Activated naive CD8-positive, alpha-beta T cell treated with anti-CD3 and anti-CD28 coated beads, Interleukin-2, amount 50 U/mL, for 24 hours (primary cell): ENCODE results near the gene MCMBP.

Experiments
- ATAC-seq: fragments of 150-1000 bp; cut with Tn5 transposase; one replicate; pipeline ENCODE4 v1.10.0; 2021
- DNase-seq: peaks from one replicate; pipeline ENCODE4 v3.0.0; 2021
- H3K27ac Mint-ChIP-seq: one replicate; pipeline ENCODE4 v1.8.0; 2021; ENCODE audit warnings: mild to moderate bottlenecking, mixed read lengths
- H3K27me3 Mint-ChIP-seq: one replicate; pipeline ENCODE4 v1.8.0; 2021; ENCODE audit warnings: mixed read lengths
- H3K36me3 Mint-ChIP-seq: one replicate; pipeline ENCODE4 v1.8.0; 2021; ENCODE audit warnings: low read depth, mixed read lengths
- H3K4me1 Mint-ChIP-seq: one replicate; pipeline ENCODE4 v1.8.0; 2021; ENCODE audit warnings: mixed read lengths
- H3K4me3 Mint-ChIP-seq: one replicate; pipeline ENCODE4 v1.8.0; 2021; ENCODE audit warnings: mild to moderate bottlenecking, moderate library complexity, mixed read lengths
- H3K9me3 Mint-ChIP-seq: one replicate; pipeline ENCODE4 v1.8.0; 2021; ENCODE audit warnings: mixed read lengths

MCMBP gene

DNA sequence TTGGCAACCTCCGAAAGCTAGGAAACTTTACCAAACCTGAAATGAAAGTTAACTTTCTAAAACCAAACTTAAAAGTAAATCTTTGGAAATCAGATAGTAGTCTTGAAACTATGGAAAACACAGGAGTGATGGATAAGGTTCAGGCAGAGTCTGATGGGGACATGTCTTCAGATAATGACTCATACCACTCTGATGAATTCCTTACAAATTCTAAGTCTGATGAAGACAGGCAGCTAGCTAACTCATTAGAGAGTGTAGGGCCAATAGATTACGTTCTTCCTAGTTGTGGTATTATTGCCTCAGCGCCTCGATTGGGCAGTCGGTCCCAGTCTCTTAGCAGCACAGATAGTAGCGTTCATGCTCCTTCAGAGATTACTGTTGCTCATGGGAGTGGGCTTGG is 45.9 kb downstream of the MCMBP start:
- peaks cover 59% of the 10 kb centered on the region for H3K36me3 Mint-ChIP-seq
- no peaks in the 10 kb centered on the region for H3K4me1 Mint-ChIP-seq
- no peak overlapping the region for H3K27ac Mint-ChIP-seq
- no peaks in the 10 kb centered on the region for H3K27me3 Mint-ChIP-seq
- ATAC-seq (no peak), DNase-seq (no peak)
- no peaks in the 10 kb centered on the region for H3K9me3 Mint-ChIP-seq
- H3K4me3 Mint-ChIP-seq: no peak overlapping the region

DNA sequence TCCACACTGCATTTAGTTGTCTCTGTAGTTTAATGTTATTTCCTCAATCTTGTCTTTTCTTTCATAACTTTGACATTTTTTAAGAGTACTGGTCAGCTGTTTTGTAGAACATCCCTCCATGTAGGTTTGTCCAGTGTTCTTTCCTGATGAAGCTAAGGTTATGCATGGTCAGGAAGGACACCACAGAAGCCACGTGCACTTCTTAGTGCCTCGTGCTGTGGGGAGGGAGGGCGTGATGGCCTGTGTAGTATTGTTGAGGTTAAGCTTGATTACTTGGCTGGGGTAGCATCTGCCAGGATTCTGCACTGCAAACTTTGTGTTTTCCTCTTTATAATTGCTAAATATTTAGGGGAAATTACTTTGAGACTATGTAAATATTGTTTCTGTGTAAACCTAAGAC is 48.3 kb downstream of the MCMBP start:
- ATAC-seq: no peak
- H3K9me3 Mint-ChIP-seq: no peaks in the 10 kb centered on the region
- no peak for DNase-seq
- no peaks in the 10 kb centered on the region for H3K4me1 Mint-ChIP-seq
- H3K27me3 Mint-ChIP-seq: no peaks in the 10 kb centered on the region
- no peak overlapping the region for H3K27ac Mint-ChIP-seq
- no peak overlapping the region for H3K4me3 Mint-ChIP-seq
- H3K36me3 Mint-ChIP-seq: peaks cover 43% of the 10 kb centered on the region

- Mint-ChIP-seq H3K4me1 (no peaks in the 10 kb centered on the region), H3K9me3 (no peaks in the 10 kb centered on the region), H3K4me3 (no peak overlapping the region), H3K27me3 (no peaks in the 10 kb centered on the region), H3K27ac (no peak overlapping the region), H3K36me3 (peaks cover 25% of the 10 kb centered on the region)
- DNase-seq (no peak), ATAC-seq (no peak)
Observed at GRCh38 chr10:119821182-119821581, 51.5 kb downstream of the MCMBP start.

GRCh38 chr10:119818889-119819270 is 53.8 kb downstream of the MCMBP start:
- H3K36me3 Mint-ChIP-seq: peaks cover 29% of the 10 kb centered on the region
- H3K4me1 Mint-ChIP-seq: no peaks in the 10 kb centered on the region
- DNase-seq: no peak
- H3K27me3 Mint-ChIP-seq: no peaks in the 10 kb centered on the region
- H3K4me3 Mint-ChIP-seq: no peak overlapping the region
- ATAC-seq: no peak
- H3K27ac Mint-ChIP-seq: no peak overlapping the region
- H3K9me3 Mint-ChIP-seq: no peaks in the 10 kb centered on the region

DNA sequence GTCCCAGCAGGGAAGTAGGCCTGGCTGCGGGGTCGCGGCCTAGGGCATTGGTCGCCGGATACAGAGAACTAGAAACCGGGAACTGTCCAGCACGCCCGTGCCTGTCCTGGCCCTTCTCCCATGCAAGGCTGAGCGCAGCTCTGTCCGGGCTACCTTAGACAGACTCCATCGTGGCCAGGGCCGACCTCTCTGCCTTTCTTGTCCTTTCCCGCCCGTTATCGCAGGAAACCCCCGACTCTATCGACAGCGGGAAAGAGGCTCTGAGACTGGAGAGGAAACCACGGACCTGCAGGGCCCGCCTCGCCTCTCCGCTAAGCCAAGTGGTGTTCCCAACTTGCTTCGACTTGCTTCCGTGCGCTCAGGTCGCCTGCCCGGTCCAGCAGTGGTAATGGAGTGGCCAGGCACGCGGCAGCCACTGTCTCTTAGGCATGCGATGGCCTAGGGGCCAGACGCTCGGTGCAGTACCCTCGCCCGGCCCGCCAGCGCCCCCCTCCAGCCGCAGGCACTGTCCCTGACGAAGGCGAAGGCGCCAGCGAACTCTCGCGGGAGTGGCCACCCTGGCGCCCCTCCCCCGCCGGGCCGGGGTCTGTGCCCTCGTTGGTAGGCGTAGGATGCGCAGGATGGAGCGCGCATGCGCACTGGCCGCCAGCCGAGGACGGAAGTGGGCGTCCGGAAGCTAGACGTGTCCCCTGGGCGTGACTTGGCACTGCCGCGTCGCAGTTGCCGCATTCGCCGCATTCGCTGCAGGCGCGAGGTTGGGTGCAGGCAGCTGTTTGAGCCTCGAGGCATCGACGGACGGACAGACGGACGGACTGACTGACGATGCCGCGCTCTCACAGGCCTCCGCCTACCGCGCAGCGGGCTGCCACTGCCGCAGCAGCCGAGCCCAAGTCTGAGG is 54.4 kb downstream of the MCMBP start:
- Mint-ChIP-seq H3K27ac (no peak overlapping the region), H3K36me3 (peaks cover 26% of the 10 kb centered on the region), H3K4me1 (no peaks in the 10 kb centered on the region), H3K9me3 (no peaks in the 10 kb centered on the region), H3K4me3 (no peak overlapping the region), H3K27me3 (no peaks in the 10 kb centered on the region)
- no peak for ATAC-seq
- no peak for DNase-seq

GRCh38 chr10:119815671-119816070 is 57.0 kb downstream of the MCMBP start:
- no peaks in the 10 kb centered on the region for H3K4me1 Mint-ChIP-seq
- ATAC-seq: no peak
- H3K36me3 Mint-ChIP-seq: peaks cover 23% of the 10 kb centered on the region
- no peak overlapping the region for H3K4me3 Mint-ChIP-seq
- no peak for DNase-seq
- H3K27me3 Mint-ChIP-seq: no peaks in the 10 kb centered on the region
- H3K27ac Mint-ChIP-seq: no peak overlapping the region
- H3K9me3 Mint-ChIP-seq: no peaks in the 10 kb centered on the region

GRCh38 chr10:119812684-119813083 is 60.0 kb downstream of the MCMBP start:
- DNase-seq (no peak), ATAC-seq (no peak)
- Mint-ChIP-seq H3K36me3 (peaks cover 21% of the 10 kb centered on the region), H3K27me3 (no peaks in the 10 kb centered on the region), H3K9me3 (no peaks in the 10 kb centered on the region), H3K4me3 (no peak overlapping the region), H3K4me1 (peaks cover 3% of the 10 kb centered on the region), H3K27ac (no peak overlapping the region)

DNA sequence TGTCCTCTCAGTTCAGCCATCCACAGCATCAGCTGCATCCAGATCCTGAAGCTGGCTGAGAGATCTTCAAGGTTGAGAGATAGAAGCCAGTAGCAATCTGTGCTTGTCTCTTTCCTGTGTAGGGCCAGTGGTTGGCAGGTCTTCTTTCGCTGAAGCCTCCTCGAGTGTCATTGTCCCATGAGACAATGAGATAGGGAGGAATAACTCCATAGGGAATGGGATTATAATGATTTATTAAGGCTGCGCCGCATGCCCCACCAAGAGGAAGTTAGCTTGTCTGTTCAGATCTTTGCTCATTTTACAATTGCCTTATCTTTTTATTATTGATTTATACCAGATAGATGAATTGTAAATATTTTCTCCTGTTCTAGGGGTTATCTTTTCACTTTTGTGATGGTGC is 61.5 kb downstream of the MCMBP start:
- no peaks in the 10 kb centered on the region for H3K9me3 Mint-ChIP-seq
- peaks cover 3% of the 10 kb centered on the region for H3K4me1 Mint-ChIP-seq
- H3K27ac Mint-ChIP-seq: no peak overlapping the region
- DNase-seq: no peak
- no peaks in the 10 kb centered on the region for H3K27me3 Mint-ChIP-seq
- no peak overlapping the region for H3K4me3 Mint-ChIP-seq
- H3K36me3 Mint-ChIP-seq: peaks cover 18% of the 10 kb centered on the region
- ATAC-seq: no peak

DNA sequence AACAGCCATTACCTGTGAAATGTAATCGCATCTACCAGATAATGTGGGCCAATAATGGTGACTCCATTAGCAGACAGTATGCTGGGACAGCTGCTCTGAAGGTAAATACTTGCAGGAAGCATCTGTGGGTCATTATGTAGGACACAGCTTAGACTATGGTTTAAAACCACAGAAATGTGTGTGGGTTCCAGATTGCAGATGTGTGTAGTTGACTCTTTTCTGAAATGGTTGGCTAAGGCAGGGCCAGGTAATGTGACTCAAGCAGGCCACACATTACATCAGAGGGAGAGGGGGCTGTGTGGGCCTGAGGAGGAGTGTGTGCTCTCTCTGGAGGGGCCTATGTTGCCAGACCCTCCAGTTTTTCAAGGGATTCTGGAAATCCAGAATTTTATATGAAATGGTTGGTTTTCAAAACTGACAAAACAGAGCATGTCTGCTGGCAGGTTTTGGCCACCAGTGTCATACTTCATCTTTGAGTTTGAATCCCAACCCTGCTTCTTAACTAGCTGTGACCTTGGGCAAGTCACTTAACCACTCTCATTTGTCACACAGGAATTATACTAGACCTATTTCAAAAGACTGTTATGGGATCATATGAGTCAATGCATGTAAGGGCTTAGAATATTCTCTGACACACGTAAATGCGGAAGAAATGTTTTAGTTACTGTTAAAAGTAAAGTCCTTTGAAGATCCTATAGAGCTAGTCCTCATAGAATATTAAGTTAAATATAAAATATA is 64.5 kb downstream of the MCMBP start:
- H3K9me3 Mint-ChIP-seq: no peaks in the 10 kb centered on the region
- no peaks in the 10 kb centered on the region for H3K27me3 Mint-ChIP-seq
- peaks cover 17% of the 10 kb centered on the region for H3K36me3 Mint-ChIP-seq
- ATAC-seq (peak; percentile 52), DNase-seq (no peak)
- H3K27ac Mint-ChIP-seq: no peak overlapping the region
- H3K4me3 Mint-ChIP-seq: no peak overlapping the region
- H3K4me1 Mint-ChIP-seq: peaks cover 3% of the 10 kb centered on the region

- no peak for DNase-seq
- peaks cover 13% of the 10 kb centered on the region for H3K36me3 Mint-ChIP-seq
- H3K27ac Mint-ChIP-seq: no peak overlapping the region
- H3K9me3 Mint-ChIP-seq: no peaks in the 10 kb centered on the region
- H3K4me3 Mint-ChIP-seq: no peak overlapping the region
- H3K27me3 Mint-ChIP-seq: no peaks in the 10 kb centered on the region
- ATAC-seq: no peak
- peaks cover 3% of the 10 kb centered on the region for H3K4me1 Mint-ChIP-seq
Observed at GRCh38 chr10:119806334-119807130, 66.1 kb downstream of the MCMBP start.

GRCh38 chr10:119805702-119806230 is 66.9 kb downstream of the MCMBP start:
- no peaks in the 10 kb centered on the region for H3K27me3 Mint-ChIP-seq

GRCh38 chr10:119803264-119803663 is 69.4 kb downstream of the MCMBP start:
- ATAC-seq (no peak), DNase-seq (no peak)
- H3K4me3 Mint-ChIP-seq: no peak overlapping the region
- H3K36me3 Mint-ChIP-seq: peaks cover 22% of the 10 kb centered on the region
- H3K27me3 Mint-ChIP-seq: no peaks in the 10 kb centered on the region
- no peak overlapping the region for H3K27ac Mint-ChIP-seq
- H3K9me3 Mint-ChIP-seq: no peaks in the 10 kb centered on the region
- peaks cover 3% of the 10 kb centered on the region for H3K4me1 Mint-ChIP-seq

More at GRCh38 chr10:119805702-119806230, 66.9 kb downstream of the MCMBP start:
- no peaks in the 10 kb centered on the region for H3K9me3 Mint-ChIP-seq
- ATAC-seq: no peak
- no peak overlapping the region for H3K4me3 Mint-ChIP-seq
- no peak for DNase-seq
- H3K27ac Mint-ChIP-seq: no peak overlapping the region
- peaks cover 3% of the 10 kb centered on the region for H3K4me1 Mint-ChIP-seq
- peaks cover 17% of the 10 kb centered on the region for H3K36me3 Mint-ChIP-seq

- Mint-ChIP-seq H3K36me3 (peaks cover 25% of the 10 kb centered on the region), H3K9me3 (no peaks in the 10 kb centered on the region), H3K4me3 (no peak overlapping the region), H3K27ac (no peak overlapping the region), H3K4me1 (no peaks in the 10 kb centered on the region), H3K27me3 (no peaks in the 10 kb centered on the region)
- DNase-seq (no peak), ATAC-seq (no peak)
Observed at GRCh38 chr10:119801998-119802538, 70.6 kb downstream of the MCMBP start.

- peaks cover 31% of the 10 kb centered on the region for H3K36me3 Mint-ChIP-seq
- DNase-seq (no peak), ATAC-seq (no peak)
- no peak overlapping the region for H3K4me3 Mint-ChIP-seq
- H3K27ac Mint-ChIP-seq: no peak overlapping the region
- no peaks in the 10 kb centered on the region for H3K9me3 Mint-ChIP-seq
- H3K27me3 Mint-ChIP-seq: no peaks in the 10 kb centered on the region
- H3K4me1 Mint-ChIP-seq: no peaks in the 10 kb centered on the region
Observed at GRCh38 chr10:119801176-119801575, 71.5 kb downstream of the MCMBP start.
